ENCODE results near the gene DDX1.

DNA sequence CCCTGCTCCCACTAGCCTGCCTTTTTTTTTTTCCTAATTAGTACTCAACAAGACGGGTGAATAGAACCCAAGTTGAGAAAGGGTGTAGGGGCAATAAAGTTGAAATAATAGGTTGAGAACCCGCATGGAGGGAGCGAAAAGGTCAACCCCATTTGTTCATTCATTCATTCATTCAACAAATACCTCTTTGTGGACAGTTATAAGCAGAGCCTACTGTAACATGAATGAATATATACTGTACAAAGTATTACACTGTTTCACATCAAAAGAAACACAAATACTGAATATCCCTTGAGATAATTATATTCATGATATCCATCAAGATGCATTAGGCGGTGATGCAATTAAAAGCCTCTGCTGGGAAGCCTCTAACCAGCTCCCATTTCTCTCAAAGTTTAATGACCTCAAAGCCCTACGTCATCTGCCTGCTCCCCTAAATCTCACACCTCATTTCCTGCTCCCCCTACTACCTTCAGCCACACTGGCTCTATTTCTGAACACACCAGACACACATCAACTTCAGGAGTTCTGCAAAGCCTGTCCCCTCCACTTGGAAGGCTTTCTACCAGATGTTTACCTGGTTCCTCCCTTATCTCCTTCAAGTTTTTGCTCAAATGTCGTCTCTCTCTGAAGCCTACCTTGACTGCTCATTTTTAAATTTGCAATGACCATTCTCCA, 29.2 kb upstream of the DDX1 start:
- TF ChIP-seq, protein P1, sequence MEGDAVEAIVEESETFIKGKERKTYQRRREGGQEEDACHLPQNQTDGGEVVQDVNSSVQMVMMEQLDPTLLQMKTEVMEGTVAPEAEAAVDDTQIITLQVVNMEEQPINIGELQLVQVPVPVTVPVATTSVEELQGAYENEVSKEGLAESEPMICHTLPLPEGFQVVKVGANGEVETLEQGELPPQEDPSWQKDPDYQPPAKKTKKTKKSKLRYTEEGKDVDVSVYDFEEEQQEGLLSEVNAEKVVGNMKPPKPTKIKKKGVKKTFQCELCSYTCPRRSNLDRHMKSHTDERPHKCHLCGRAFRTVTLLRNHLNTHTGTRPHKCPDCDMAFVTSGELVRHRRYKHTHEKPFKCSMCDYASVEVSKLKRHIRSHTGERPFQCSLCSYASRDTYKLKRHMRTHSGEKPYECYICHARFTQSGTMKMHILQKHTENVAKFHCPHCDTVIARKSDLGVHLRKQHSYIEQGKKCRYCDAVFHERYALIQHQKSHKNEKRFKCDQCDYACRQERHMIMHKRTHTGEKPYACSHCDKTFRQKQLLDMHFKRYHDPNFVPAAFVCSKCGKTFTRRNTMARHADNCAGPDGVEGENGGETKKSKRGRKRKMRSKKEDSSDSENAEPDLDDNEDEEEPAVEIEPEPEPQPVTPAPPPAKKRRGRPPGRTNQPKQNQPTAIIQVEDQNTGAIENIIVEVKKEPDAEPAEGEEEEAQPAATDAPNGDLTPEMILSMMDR (conservative IDR thresholded peaks at IDR 0.05; ENCODE audit: low read length): no peak
- TF ChIP-seq EZH2phosphoT487 (IDR thresholded peaks at IDR 0.05; ENCODE audit: borderline replicate concordance, low read depth, low read length): no peak
